ENCODE measurements around the gene SPNS1.

- TF ChIP-seq EZH2phosphoT487 (IDR thresholded peaks at IDR 0.05; ENCODE audit: low read depth) (no peak), CTCF (IDR thresholded peaks at IDR 0.05; ENCODE audit: low read depth, low read length) (no peak)
Measured at GRCh38 chr16:29022196-29022595, 47.6 kb downstream of the SPNS1 start.
